ENCODE measurements around the gene PRDM12.

The PRDM12 gene

GRCh38 chr9:130707225-130707976 lies 43.0 kb downstream of the PRDM12 start:
- peak; percentile 56 for DNase-seq
- in situ Hi-C loops (cut with HindIII; ENCODE audit: low pct_ligation_motif_present, low pct_unique_long_range_greater_than_20kb, low sequenced_read_pairs), result no loop called here

GRCh38 chr9:130710822-130711352 lies 46.5 kb downstream of the PRDM12 start:
- DNase-seq, result no peak
- in situ Hi-C loops (cut with HindIII; ENCODE audit: low pct_ligation_motif_present, low pct_unique_long_range_greater_than_20kb, low sequenced_read_pairs), result no loop called here

- in situ Hi-C loops (cut with HindIII; ENCODE audit: low pct_ligation_motif_present, low pct_unique_long_range_greater_than_20kb, low sequenced_read_pairs), result no loop called here
- no peak for DNase-seq
Observed at GRCh38 chr9:130711469-130711868, 47.1 kb downstream of the PRDM12 start.

GRCh38 chr9:130712564-130713285 lies 48.3 kb downstream of the PRDM12 start:
- in situ Hi-C loops (cut with HindIII; ENCODE audit: low pct_ligation_motif_present, low pct_unique_long_range_greater_than_20kb, low sequenced_read_pairs), result no loop called here
- DNase-seq, result peak; percentile 97

- peak; percentile 37 for DNase-seq
- in situ Hi-C loops (cut with HindIII; ENCODE audit: low pct_ligation_motif_present, low pct_unique_long_range_greater_than_20kb, low sequenced_read_pairs), result no loop called here
Observed at GRCh38 chr9:130713286-130713960, 49.0 kb downstream of the PRDM12 start.

GRCh38 chr9:130714586-130715110 lies 50.3 kb downstream of the PRDM12 start:
- in situ Hi-C loops (cut with HindIII; ENCODE audit: low pct_ligation_motif_present, low pct_unique_long_range_greater_than_20kb, low sequenced_read_pairs), result no loop called here
- DNase-seq, result no peak

GRCh38 chr9:130715270-130715669 lies 50.9 kb downstream of the PRDM12 start:
- DNase-seq, result no peak
- in situ Hi-C loops (cut with HindIII; ENCODE audit: low pct_ligation_motif_present, low pct_unique_long_range_greater_than_20kb, low sequenced_read_pairs), result no loop called here

- DNase-seq, result no peak
- in situ Hi-C loops (cut with HindIII; ENCODE audit: low pct_ligation_motif_present, low pct_unique_long_range_greater_than_20kb, low sequenced_read_pairs), result no loop called here
Observed at GRCh38 chr9:130718562-130718961, 54.2 kb downstream of the PRDM12 start.

GRCh38 chr9:130720762-130721161 lies 56.4 kb downstream of the PRDM12 start:
- no peak for DNase-seq
- in situ Hi-C loops (cut with HindIII; ENCODE audit: low pct_ligation_motif_present, low pct_unique_long_range_greater_than_20kb, low sequenced_read_pairs), result no loop called here

- no peak for DNase-seq
- in situ Hi-C loops (cut with HindIII; ENCODE audit: low pct_ligation_motif_present, low pct_unique_long_range_greater_than_20kb, low sequenced_read_pairs), result no loop called here
Observed at GRCh38 chr9:130728721-130729120, 64.3 kb downstream of the PRDM12 start.

- in situ Hi-C loops (cut with HindIII; ENCODE audit: low pct_ligation_motif_present, low pct_unique_long_range_greater_than_20kb, low sequenced_read_pairs), result no loop called here
Observed at GRCh38 chr9:130729145-130729544, 64.8 kb downstream of the PRDM12 start.

GRCh38 chr9:130731355-130731754 lies 67.0 kb downstream of the PRDM12 start:
- no peak for DNase-seq
- in situ Hi-C loops (cut with HindIII; ENCODE audit: low pct_ligation_motif_present, low pct_unique_long_range_greater_than_20kb, low sequenced_read_pairs), result no loop called here

More at GRCh38 chr9:130729145-130729544, 64.8 kb downstream of the PRDM12 start:
- DNase-seq, result no peak

- peak; percentile 12 for DNase-seq
- in situ Hi-C loops (cut with HindIII; ENCODE audit: low pct_ligation_motif_present, low pct_unique_long_range_greater_than_20kb, low sequenced_read_pairs), result no loop called here
Observed at GRCh38 chr9:130732136-130732535, 67.7 kb downstream of the PRDM12 start.

Data from ACHN (cell line).